ENCODE data around the gene EIF2B1.
A peak's percentile ranks its signal among the peaks of the same experiment; 100 is the strongest.

Gene EIF2B1

DNA sequence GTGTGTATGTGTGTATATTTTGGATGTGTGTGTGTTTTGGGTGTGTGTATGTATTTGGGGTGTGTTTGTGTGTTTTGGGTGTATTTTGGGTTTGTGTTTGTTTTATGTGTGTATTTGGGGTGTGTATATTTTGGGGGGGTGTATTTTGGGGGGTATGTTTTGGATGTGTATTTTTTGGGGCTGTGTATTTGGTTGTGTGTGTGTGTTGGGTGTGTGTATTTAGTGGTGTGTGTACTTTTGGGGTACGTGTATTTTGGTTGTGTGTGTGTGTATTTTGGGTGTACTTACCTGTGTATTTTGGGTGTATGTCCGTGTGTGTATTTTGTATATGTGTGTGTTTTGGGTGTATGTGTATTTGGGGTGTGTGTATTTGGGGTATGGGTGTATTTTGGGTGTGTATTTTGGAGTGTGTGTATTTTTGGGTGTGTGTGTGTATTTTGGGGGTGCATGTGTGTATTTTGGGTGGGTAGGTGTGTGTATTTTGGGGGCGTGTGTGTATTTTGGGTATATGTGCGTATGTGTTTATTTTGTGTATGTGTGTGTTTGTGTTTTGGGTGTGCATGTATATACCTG is 20.7 kb upstream of the EIF2B1 start:
- Mint-ChIP-seq H3K27ac (ENCODE audit: low read depth) (no peak overlapping the region), H3K27me3 (no peaks in the 10 kb centered on the region), H3K4me3 (no peak overlapping the region), H3K36me3 (ENCODE audit: insufficient read depth) (peaks cover 31% of the 10 kb centered on the region), H3K4me1 (no peaks in the 10 kb centered on the region), H3K9me3 (no peaks in the 10 kb centered on the region)
- ATAC-seq (replicated peaks; ENCODE audit: extremely low read depth, poor library complexity, severe bottlenecking) (no peak), DNase-seq (ENCODE audit: low spot score in 2 of 2) (no peak)

DNA sequence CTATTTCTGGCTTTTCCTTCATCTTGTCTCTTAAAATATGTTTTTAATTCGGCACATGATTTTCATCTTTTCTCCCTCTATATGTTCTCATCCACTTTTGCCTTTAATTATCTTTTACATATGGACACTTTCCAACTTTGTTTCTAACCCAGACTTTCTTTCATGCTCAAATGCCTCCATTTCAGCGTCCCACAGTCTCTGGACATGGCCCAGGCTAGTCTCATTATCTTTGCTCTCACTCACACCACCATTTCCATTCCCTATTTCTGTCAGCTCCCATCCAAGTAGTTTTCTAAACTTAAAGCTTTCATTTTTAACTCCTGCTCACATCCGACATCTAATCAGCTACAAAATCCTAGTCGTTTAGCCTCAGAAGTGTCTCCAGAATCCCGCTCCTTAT is 14.9 kb upstream of the EIF2B1 start:
- ATAC-seq (replicated peaks; ENCODE audit: extremely low read depth, poor library complexity, severe bottlenecking): no peak
- no peaks in the 10 kb centered on the region for H3K4me1 Mint-ChIP-seq
- DNase-seq (ENCODE audit: low spot score in 2 of 2): no peak
- no peaks in the 10 kb centered on the region for H3K27me3 Mint-ChIP-seq
- no peaks in the 10 kb centered on the region for H3K9me3 Mint-ChIP-seq
- no peak overlapping the region for H3K4me3 Mint-ChIP-seq
- peaks cover 44% of the 10 kb centered on the region for H3K36me3 Mint-ChIP-seq (ENCODE audit: insufficient read depth)
- H3K27ac Mint-ChIP-seq (ENCODE audit: low read depth): no peak overlapping the region

DNA sequence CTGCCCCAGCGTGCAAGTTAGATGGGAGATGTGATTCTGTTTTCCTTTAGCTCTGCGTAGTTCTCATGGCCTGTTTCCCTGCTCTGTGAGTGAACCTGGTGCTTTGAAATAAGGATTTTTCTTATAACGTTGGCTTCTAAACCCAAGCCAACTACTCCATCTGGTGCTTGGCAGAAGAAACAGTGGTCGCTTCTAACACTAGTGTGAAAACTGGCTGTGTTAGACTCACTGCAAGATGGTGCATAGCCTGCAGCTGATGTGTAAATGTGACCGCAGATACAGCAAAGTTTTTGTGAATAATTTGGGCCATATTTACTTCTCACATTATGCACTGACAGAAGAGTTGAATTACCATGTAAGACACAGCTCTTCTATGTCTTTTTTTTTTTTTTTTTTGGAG is 12.4 kb upstream of the EIF2B1 start:
- H3K4me3 Mint-ChIP-seq: no peak overlapping the region
- no peaks in the 10 kb centered on the region for H3K4me1 Mint-ChIP-seq
- H3K27me3 Mint-ChIP-seq: no peaks in the 10 kb centered on the region
- DNase-seq (ENCODE audit: low spot score in 2 of 2) (no peak), ATAC-seq (replicated peaks; ENCODE audit: extremely low read depth, poor library complexity, severe bottlenecking) (no peak)
- H3K27ac Mint-ChIP-seq (ENCODE audit: low read depth): no peak overlapping the region
- H3K36me3 Mint-ChIP-seq (ENCODE audit: insufficient read depth): peaks cover 39% of the 10 kb centered on the region
- no peaks in the 10 kb centered on the region for H3K9me3 Mint-ChIP-seq

DNA sequence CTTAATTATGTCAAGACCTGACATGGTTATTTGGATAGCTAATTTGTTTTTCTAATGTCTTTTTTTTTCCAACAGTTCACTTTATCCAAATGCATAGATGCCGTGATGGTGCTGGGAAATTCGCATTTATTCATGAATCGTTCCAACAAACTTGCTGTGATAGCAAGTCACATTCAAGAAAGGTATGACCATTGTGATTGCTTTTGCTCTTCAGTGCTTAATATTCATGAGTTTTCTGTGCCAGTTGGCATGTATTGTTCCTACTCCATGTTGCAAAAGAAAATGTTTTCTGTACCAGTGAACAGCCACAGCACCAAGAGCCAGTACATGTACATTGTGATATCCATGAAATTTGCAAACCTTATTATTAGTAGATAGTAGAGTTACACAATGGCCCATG is 11.9 kb upstream of the EIF2B1 start:
- no peaks in the 10 kb centered on the region for H3K9me3 Mint-ChIP-seq
- H3K36me3 Mint-ChIP-seq (ENCODE audit: insufficient read depth): peaks cover 39% of the 10 kb centered on the region
- no peak overlapping the region for H3K27ac Mint-ChIP-seq (ENCODE audit: low read depth)
- DNase-seq (ENCODE audit: low spot score in 2 of 2) (no peak), ATAC-seq (replicated peaks; ENCODE audit: extremely low read depth, poor library complexity, severe bottlenecking) (no peak)
- no peak overlapping the region for H3K4me3 Mint-ChIP-seq
- no peaks in the 10 kb centered on the region for H3K27me3 Mint-ChIP-seq
- H3K4me1 Mint-ChIP-seq: no peaks in the 10 kb centered on the region

DNA sequence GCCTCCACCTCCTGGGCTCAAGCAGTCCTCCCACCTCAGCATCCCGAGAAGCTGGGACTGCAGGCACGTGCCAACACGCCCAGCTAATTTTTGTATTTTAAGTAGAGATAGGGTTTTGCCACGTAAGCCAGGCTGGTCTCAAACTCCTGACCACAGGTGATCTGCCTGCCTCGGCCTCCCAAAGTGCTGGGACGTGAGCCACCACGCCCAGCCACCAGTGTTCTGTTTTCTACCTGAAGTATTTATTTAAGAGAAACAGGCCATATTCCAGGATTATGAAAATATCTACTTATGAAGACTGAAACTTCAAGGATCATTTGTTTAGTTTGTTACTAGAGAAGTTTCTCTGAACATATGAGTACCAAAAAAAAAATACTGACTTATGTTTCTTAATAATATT is 10.4 kb upstream of the EIF2B1 start:
- H3K4me1 Mint-ChIP-seq: no peaks in the 10 kb centered on the region
- DNase-seq (ENCODE audit: low spot score in 2 of 2): no peak
- no peak overlapping the region for H3K27ac Mint-ChIP-seq (ENCODE audit: low read depth)
- no peak for ATAC-seq (replicated peaks; ENCODE audit: extremely low read depth, poor library complexity, severe bottlenecking)
- no peak overlapping the region for H3K4me3 Mint-ChIP-seq
- H3K36me3 Mint-ChIP-seq (ENCODE audit: insufficient read depth): peaks cover 31% of the 10 kb centered on the region
- H3K27me3 Mint-ChIP-seq: no peaks in the 10 kb centered on the region
- no peaks in the 10 kb centered on the region for H3K9me3 Mint-ChIP-seq

DNA sequence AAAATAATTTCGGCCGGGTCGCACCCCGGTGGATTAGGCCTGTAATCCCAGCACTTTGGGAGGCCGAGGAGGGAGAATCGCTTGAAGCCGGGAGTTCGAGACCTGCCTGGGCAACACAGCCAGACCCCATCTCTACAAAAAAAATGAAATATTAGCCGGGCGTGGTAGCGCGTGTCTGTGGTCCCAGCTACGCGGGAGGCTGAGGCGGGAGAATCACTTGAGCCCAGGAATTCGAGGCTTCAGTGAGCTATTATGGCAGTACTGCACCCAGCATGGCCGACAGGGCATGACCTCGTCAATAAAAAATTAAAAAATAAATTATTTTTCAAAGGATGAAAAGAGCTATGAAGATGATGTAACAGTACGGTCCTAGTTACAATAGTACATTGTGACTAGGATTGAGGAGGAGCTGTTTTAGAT is 666 bp upstream of the EIF2B1 start:
- peak overlapping the region; percentile 99 for H3K4me3 Mint-ChIP-seq
- H3K27me3 Mint-ChIP-seq: no peaks in the 10 kb centered on the region
- H3K27ac Mint-ChIP-seq (ENCODE audit: low read depth): peak overlapping the region; percentile 99
- ATAC-seq (replicated peaks; ENCODE audit: extremely low read depth, poor library complexity, severe bottlenecking) (no peak), DNase-seq (ENCODE audit: low spot score in 2 of 2) (no peak)
- no peaks in the 10 kb centered on the region for H3K9me3 Mint-ChIP-seq
- H3K36me3 Mint-ChIP-seq (ENCODE audit: insufficient read depth): peaks cover 29% of the 10 kb centered on the region
- peaks cover 33% of the 10 kb centered on the region for H3K4me1 Mint-ChIP-seq

DNA sequence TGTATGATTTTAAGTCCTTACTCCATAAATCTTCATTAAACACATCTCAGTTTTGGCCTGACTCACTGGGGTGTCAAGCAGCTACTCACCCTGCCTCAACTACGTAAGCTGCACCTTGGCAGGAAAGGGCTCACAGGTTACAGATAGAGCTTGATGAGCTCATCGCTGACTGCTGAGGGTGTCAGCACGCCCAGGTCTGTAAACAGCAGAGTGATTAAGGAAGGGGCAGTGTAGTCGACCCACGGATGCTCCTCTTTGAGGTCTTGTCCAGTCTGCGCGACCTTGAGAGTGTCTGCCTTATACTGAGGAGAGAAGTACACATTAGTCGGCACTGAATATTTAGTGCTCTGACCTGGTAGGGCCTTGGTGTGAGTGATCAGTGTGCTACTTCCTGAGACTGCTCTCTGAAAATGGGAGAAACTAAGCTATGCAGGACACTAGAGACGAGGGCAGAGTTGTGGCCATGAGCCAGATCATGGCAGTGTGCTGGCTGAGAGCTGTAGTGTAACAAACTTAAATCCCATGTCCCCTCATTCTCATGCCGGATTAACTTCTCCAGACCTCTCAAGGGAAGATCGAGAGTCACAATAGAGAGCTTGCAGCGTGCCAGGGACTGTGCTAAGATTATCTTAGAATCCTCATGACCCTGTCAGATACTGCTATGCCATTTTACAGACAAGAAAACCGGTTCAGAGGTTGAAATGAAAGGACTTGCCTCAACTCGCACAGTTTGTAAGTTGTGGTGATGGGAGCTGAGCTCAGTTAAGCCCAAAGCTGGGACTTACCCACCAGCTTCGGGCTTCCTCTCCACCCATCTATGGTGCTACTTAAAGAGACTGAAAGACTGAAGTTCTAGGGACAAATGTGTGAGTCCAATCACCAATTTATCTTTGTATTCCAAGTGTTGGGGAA is 11.6 kb downstream of the EIF2B1 start:
- peaks cover 68% of the 10 kb centered on the region for H3K36me3 Mint-ChIP-seq (ENCODE audit: insufficient read depth)
- peaks cover 6% of the 10 kb centered on the region for H3K4me1 Mint-ChIP-seq

DNA sequence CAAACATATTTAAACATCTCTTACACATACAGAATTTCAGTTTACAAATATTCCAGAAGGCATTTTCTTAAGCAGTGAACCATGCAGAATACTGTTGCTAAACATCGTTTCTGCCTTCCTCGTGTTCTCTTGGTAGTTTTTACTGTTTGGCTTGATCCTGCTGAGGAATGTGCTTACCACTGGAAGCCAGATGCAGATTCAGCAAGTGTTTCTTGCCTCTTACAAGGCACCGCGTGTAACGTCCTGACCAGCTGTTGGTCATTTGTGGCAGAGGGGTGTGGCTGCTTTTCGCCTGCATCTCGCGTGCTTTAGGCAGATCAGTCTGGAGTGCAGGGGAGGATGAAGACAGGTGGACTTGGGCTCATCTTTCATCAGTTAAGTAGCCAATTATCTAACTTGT is 12.4 kb downstream of the EIF2B1 start:
- H3K27ac Mint-ChIP-seq (ENCODE audit: low read depth): no peak overlapping the region
- peaks cover 6% of the 10 kb centered on the region for H3K4me1 Mint-ChIP-seq
- DNase-seq (ENCODE audit: low spot score in 2 of 2) (no peak), ATAC-seq (replicated peaks; ENCODE audit: extremely low read depth, poor library complexity, severe bottlenecking) (no peak)
- no peak overlapping the region for H3K4me3 Mint-ChIP-seq
- no peaks in the 10 kb centered on the region for H3K27me3 Mint-ChIP-seq
- H3K9me3 Mint-ChIP-seq: no peaks in the 10 kb centered on the region
- peaks cover 68% of the 10 kb centered on the region for H3K36me3 Mint-ChIP-seq (ENCODE audit: insufficient read depth)

More for the DNA sequence above, 11.6 kb downstream of the EIF2B1 start:
- Mint-ChIP-seq H3K9me3 (no peaks in the 10 kb centered on the region), H3K4me3 (no peak overlapping the region), H3K27me3 (no peaks in the 10 kb centered on the region), H3K27ac (ENCODE audit: low read depth) (no peak overlapping the region)
- DNase-seq (ENCODE audit: low spot score in 2 of 2): no peak
- no peak for ATAC-seq (replicated peaks; ENCODE audit: extremely low read depth, poor library complexity, severe bottlenecking)

DNA sequence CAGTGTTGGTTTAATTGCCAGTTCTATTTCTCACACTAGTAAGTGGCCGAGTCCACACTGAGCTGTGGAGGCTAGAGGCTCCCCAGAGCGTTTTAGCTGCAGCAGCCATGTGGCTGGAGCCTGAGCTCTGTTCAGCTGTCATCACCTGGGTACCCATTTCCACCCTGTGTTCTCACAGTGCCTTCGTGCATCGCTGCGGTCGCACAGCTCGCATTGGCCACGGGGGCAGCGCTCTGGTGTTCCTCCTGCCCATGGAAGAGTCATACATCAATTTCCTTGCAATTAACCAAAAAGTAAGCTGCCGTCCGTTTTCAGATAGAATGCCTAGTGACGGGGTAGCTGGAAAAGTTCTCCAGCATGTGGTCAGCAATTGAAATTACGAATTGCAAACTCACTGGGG is 15.9 kb downstream of the EIF2B1 start:
- ATAC-seq (replicated peaks; ENCODE audit: extremely low read depth, poor library complexity, severe bottlenecking) (no peak), DNase-seq (ENCODE audit: low spot score in 2 of 2) (no peak)
- Mint-ChIP-seq H3K27ac (ENCODE audit: low read depth) (no peak overlapping the region), H3K4me3 (no peak overlapping the region), H3K9me3 (no peaks in the 10 kb centered on the region), H3K4me1 (peaks cover 6% of the 10 kb centered on the region), H3K27me3 (no peaks in the 10 kb centered on the region), H3K36me3 (ENCODE audit: insufficient read depth) (peaks cover 69% of the 10 kb centered on the region)

DNA sequence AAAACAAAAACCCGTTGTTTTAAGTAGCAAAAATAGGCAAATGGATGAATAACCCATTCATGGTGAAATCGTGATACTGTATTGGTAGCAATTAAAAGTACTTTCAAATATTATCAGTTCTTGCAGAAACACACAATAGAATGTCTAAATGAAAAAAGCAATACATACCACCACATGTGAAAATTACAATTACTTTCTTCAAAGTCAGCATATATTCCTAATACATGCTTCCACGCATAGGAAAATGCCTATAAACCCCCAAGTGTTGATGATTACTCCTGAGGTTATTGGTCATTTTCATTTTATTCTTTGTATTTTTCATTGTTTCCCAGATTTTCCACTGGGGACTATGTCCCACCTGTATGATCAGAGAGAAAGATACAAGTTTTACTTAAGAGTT is 16.3 kb downstream of the EIF2B1 start:
- ATAC-seq (replicated peaks; ENCODE audit: extremely low read depth, poor library complexity, severe bottlenecking) (no peak), DNase-seq (ENCODE audit: low spot score in 2 of 2) (no peak)
- no peaks in the 10 kb centered on the region for H3K9me3 Mint-ChIP-seq
- H3K4me1 Mint-ChIP-seq: peaks cover 6% of the 10 kb centered on the region
- no peak overlapping the region for H3K27ac Mint-ChIP-seq (ENCODE audit: low read depth)
- H3K27me3 Mint-ChIP-seq: no peaks in the 10 kb centered on the region
- peaks cover 70% of the 10 kb centered on the region for H3K36me3 Mint-ChIP-seq (ENCODE audit: insufficient read depth)
- H3K4me3 Mint-ChIP-seq: no peak overlapping the region

DNA sequence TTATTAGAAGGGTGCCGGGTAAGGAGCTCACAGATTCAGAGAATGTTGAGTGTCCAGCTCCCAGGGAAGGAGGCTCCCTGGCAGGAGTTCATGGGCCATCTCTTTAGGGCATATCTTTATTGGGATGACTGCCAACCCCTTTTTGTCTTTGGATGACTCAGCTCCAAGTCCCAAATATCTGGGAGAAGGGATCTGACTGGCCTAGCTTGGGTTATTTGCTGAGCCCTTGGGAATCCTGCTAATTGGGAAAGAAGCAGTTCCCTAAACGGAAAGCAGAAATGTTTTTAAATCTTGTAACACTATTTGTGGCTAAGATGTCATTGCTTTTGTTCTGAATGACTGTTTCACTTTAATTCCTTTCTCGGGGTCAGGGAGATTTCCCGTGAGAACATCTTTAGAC is 19.0 kb downstream of the EIF2B1 start:
- Mint-ChIP-seq H3K4me1 (peaks cover 6% of the 10 kb centered on the region), H3K27ac (ENCODE audit: low read depth) (no peak overlapping the region), H3K36me3 (ENCODE audit: insufficient read depth) (peaks cover 81% of the 10 kb centered on the region), H3K27me3 (no peaks in the 10 kb centered on the region), H3K9me3 (no peaks in the 10 kb centered on the region), H3K4me3 (no peak overlapping the region)
- no peak for DNase-seq (ENCODE audit: low spot score in 2 of 2)
- ATAC-seq (replicated peaks; ENCODE audit: extremely low read depth, poor library complexity, severe bottlenecking): no peak

DNA sequence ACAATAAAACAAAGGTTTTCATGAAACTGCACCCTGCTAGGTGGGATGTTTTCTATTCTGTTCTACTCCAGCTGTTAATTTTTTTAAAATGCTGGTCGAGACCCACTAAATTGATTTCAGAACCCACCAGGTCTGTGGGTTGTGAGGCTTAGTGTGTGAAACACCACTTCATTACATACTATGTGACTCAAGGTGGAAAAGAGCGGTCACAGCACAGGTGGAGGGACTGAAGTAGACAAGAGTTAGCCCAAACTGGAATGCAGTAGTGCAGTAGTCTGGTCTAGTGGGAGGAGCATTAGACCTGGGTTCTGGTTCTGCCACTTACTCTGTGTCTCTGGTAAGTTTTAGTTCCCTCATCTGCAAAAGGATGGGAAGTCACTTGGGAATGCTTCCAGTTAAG is 19.4 kb downstream of the EIF2B1 start:
- Mint-ChIP-seq H3K4me3 (no peak overlapping the region), H3K27me3 (no peaks in the 10 kb centered on the region), H3K36me3 (ENCODE audit: insufficient read depth) (peaks cover 81% of the 10 kb centered on the region), H3K4me1 (peaks cover 6% of the 10 kb centered on the region), H3K9me3 (no peaks in the 10 kb centered on the region), H3K27ac (ENCODE audit: low read depth) (no peak overlapping the region)
- DNase-seq (ENCODE audit: low spot score in 2 of 2) (no peak), ATAC-seq (replicated peaks; ENCODE audit: extremely low read depth, poor library complexity, severe bottlenecking) (no peak)

DNA sequence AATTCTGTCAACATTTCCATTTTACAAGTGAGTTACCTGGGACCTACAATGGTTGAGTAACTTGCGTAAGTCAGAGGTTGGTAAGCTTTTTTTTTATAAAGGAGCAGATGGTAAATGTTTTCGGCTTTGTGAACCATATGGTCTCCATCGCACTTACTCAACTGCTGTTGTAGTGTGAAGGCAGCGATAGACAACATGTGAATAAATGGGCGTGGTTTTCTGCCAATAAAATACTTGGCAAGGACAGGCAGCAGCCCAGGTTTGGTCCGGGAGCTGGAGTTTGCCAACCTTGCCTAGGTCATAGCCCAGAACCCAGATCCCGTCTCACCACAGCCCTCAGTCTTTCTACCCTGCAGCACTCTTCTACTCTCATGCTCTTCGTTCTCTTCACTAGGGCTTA is 25.3 kb downstream of the EIF2B1 start:
- Mint-ChIP-seq H3K27ac (ENCODE audit: low read depth) (no peak overlapping the region), H3K9me3 (no peaks in the 10 kb centered on the region), H3K27me3 (no peaks in the 10 kb centered on the region), H3K4me1 (peaks cover 6% of the 10 kb centered on the region), H3K4me3 (no peak overlapping the region), H3K36me3 (ENCODE audit: insufficient read depth) (peaks cover 68% of the 10 kb centered on the region)
- no peak for DNase-seq (ENCODE audit: low spot score in 2 of 2)
- ATAC-seq (replicated peaks; ENCODE audit: extremely low read depth, poor library complexity, severe bottlenecking): no peak

All from central memory CD8-positive, alpha-beta T cell (primary cell).